Loucy (cell line): ENCODE results near the gene RADX.

Source experiments
- EZH2phosphoT487 ChIP-seq: fragments of 200-600 bp; IDR thresholded peaks from 2 replicates; pipeline ENCODE4 v1.6.1; 2018; ENCODE audit warnings: antibody characterized with exemption, mild to moderate bottlenecking, moderate library complexity, borderline replicate concordance
- TF ChIP-seq, protein P1 (sequence below): fragments of 200-600 bp; sonication (generic); conservative IDR thresholded peaks from 2 replicates; pipeline ENCODE4 v1.5.1; 2014; ENCODE audit warnings: mild to moderate bottlenecking, antibody characterized with exemption, low read length

DNA sequence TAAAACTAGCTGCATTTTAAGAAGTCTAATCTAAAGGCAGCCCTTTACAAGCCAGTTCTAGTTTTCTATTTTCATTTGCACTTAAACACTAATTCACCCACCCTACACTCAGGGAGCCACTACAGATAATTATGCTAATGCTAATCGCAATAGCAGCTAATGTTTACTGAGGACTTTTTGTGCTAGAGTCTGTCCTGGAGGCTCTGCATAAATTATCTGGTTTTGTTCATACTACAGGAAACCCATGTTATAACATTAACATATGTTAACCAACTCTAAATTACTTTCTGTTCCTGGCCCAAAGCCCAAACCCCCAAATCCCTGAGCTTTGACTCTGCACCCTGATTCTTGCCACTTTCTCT is 480 bp upstream of the RADX start:
- TF ChIP-seq, protein P1, sequence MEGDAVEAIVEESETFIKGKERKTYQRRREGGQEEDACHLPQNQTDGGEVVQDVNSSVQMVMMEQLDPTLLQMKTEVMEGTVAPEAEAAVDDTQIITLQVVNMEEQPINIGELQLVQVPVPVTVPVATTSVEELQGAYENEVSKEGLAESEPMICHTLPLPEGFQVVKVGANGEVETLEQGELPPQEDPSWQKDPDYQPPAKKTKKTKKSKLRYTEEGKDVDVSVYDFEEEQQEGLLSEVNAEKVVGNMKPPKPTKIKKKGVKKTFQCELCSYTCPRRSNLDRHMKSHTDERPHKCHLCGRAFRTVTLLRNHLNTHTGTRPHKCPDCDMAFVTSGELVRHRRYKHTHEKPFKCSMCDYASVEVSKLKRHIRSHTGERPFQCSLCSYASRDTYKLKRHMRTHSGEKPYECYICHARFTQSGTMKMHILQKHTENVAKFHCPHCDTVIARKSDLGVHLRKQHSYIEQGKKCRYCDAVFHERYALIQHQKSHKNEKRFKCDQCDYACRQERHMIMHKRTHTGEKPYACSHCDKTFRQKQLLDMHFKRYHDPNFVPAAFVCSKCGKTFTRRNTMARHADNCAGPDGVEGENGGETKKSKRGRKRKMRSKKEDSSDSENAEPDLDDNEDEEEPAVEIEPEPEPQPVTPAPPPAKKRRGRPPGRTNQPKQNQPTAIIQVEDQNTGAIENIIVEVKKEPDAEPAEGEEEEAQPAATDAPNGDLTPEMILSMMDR, result no peak
- no peak for TF ChIP-seq EZH2phosphoT487
